ENCODE measurements around the gene NFATC2.

NFATC2 gene

DNA sequence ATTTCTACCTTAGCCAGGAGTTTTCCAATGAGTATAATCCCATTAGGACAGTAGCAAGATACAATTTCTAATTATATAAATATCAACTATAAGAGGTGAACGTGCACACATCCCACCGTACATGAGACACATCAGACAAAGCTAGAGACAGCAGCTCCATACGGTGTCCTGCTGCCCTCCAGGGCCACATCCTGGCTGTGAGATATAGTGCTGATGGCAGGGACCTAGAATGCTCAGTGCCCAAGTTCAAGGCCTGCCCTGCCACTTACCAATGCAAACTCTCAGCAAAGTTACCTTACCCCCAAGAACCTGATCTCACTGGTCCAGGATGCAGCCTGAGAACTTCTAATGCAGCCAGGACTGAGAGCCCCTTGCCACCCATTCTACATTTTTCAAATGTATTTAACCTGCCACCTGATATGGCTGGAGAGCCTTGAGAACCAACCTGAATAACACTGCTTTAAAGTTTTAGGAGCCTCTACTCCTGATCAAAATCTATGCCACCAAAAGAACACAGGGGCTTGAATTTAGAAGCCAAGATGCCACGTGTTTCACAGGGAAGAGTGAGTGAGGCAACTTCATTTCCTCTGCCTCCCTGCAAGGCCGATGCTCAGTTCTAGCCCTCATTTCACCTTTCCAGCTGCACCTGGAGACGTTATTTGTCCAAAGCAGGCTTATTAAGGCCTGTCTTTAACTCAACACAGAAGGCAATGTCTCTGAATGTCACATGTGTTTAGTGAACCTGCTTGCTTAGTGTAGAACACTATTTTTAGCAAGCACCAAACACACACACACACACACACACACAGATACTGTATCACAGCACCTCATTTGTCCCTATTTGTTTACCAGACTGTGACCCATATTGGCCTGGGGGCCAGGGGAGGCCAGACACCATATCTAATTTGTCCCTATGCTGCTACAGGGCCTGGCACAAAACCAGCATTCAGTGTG lies 6.1 kb downstream of the NFATC2 start:
- DNase-seq: no peak

GRCh38 chr20:51535674-51536073 lies 6.8 kb downstream of the NFATC2 start:
- no peak for DNase-seq

DNA sequence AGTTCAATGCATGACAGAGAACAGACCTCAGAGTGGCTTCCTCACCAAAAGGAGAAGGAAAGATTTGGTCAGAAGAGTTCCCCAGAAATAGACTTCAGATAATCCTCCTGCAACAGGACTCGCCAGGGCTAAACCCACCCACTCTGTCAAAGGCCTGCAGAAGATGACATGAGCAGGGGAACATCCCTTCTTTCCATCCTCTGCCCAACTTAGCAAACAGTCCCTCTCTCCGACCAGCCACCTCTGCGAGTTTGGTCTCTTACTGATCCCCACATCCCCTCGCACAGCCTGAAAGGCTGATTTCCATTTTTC lies 7.5 kb downstream of the NFATC2 start:
- DNase-seq: no peak

- no peak for DNase-seq
Observed at GRCh38 chr20:51533291-51534172, 9.0 kb downstream of the NFATC2 start.

GRCh38 chr20:51532577-51533191 lies 9.8 kb downstream of the NFATC2 start:
- DNase-seq: peak; percentile 52

DNA sequence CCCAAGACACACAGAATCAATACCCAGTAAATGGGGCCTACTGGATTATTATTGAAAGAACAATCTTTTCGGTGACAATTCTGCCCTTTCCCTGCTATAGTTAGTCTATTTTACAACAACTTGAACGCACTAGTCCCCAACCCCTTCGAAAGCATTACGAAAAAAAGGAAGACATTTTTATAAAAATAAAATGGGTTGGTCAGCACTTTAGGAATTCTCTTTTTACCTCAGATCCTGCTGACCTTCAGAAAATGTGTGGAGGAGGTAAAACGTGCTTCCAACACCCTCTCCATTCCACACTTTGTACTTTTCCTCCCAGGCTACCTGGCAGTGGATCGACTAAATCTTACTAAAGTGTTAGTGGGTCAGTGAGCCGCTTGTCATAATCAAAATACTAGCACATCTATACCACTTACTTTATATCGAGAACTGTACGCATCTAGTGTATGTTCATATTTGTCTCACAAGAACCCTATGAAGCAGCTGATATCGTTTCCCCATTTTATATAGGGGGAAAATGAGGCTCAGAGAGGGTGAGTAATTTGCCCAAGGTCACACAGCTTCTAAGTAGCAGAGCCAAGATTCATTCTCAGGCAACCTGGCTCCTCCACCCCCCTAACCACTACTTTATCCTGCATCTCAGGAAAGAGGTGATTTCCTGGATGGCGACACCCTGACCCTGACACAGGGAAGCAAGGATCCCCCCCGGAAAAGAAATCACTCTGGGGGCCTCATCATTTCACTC lies 10.6 kb downstream of the NFATC2 start:
- no peak for DNase-seq

DNA sequence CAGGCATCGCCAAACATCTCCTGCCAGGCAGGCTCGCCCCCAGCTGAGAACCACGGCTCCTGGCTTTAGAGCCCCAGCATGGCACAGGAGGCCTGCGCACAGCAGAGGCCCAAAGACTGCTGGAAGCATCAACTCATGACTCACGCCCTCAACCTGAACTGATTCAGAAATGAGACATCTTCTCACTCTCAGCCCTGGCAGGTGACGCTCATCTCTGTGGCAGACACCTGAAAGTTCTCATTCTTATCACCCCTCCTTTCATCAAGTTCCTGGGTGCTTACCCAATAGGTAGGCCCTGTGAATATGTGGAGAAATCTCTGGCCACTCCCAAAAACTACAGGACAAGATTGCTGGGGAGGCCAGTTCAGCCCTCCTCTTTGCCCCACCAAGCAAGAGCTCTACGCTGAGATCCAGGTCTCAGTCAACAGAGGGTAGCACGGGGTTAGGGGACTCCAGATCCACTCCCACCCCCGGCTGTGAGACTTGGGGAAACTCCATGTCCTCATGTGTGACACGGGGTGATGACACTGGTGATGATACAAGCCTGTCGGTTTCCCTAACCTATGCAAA lies 11.3 kb downstream of the NFATC2 start:
- peak; percentile 33 for DNase-seq

DNA sequence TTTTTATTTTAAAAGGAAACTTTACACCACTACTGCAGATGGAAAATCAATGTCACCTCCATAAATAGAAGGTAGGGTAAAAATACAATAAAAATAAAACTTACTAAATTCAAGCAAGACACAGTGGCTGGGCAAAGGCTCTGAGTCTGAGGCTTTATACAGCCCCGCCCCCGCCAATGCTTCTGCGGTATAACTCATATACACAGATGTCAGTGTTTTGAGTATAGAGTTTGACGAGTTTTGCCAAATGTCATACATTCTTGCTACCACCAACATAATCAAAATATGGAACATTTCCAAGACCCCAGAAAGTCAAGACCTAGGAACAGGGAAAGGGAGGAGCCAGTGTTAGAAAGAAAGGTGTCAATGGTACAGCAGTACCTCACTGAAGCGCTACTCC lies 12.8 kb downstream of the NFATC2 start:
- DNase-seq: no peak

DNA sequence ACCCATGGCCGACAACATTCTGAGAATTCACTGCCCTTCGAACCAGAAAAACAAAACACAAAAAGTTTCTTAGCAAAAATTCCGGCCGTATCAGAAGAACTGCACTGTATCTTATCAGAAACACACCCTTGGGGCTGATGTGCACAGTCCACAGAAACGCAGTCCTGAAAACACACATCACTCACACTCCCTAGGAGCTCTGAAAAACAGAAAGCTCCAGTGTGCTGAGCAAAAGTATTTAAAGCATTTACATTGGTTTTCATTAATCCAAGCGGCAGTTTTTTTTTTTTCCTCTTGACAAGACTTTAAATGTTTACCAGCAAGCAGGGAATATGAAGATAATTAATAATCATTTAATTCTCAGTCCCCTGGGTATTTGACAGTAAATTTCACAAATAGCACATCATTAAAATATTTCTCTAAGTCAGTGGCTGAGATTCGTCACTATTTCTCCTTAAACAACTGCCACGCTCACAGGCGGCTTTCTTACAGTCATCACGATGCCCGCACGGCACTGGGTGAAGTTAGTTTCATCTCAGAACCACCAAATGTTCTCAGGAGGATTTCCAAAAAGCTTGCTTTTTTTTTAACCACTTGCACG lies 13.3 kb downstream of the NFATC2 start:
- DNase-seq: no peak

DNA sequence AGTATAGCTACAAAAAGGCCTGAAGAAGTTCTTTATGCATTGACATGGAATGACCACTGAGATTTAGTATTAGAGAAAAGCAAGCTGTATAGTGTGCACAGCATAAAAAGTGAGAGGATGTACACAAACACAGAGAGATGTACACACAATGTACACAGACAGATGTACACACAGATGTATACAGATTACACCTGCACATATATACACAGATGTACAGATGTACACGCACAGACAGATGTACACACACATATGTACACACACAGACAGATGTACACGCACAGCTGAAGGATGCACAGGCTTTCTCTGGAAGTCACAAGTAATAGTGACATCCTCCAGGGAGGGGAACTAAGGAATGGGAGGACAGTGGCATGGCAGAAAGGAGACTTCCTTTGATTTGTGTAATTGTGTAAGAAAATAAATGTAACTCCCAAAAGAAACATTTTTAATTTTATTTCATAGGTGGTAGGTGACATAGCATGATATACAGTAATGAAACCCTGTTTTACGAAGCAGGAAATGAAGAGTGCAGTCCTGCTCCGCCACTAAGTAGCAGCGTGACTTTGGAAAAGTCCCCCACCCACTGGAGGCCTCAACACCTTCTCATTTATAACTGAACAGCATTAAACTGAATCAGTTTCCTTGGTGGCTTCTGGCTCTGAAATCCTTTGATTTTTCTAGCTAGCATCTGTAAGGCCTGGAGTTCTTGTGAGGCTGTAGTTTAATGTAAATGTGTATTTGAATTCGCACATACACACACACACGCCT lies 14.1 kb downstream of the NFATC2 start:
- no peak for DNase-seq

GRCh38 chr20:51526754-51527153 lies 15.8 kb downstream of the NFATC2 start:
- DNase-seq: no peak

DNA sequence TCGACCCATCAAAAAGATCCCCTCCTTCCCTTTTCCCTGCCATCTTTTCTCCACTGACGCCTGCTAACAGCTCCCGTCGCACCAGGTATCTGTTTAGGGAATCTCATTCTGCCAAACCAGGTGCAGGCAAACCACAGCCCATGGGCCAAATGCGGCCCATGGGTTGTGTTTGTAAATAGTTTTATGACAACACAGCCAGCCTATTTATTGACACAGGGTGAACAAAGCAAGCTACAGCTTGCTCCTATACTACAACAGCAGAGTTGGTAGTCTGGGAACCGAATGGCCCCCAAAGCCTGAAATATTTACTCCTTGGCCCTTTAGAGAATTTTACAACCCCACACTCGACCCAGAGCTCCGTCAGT lies 16.4 kb downstream of the NFATC2 start:
- no peak for DNase-seq

GRCh38 chr20:51525241-51526105 lies 17.0 kb downstream of the NFATC2 start:
- DNase-seq: peak; percentile 47

DNA sequence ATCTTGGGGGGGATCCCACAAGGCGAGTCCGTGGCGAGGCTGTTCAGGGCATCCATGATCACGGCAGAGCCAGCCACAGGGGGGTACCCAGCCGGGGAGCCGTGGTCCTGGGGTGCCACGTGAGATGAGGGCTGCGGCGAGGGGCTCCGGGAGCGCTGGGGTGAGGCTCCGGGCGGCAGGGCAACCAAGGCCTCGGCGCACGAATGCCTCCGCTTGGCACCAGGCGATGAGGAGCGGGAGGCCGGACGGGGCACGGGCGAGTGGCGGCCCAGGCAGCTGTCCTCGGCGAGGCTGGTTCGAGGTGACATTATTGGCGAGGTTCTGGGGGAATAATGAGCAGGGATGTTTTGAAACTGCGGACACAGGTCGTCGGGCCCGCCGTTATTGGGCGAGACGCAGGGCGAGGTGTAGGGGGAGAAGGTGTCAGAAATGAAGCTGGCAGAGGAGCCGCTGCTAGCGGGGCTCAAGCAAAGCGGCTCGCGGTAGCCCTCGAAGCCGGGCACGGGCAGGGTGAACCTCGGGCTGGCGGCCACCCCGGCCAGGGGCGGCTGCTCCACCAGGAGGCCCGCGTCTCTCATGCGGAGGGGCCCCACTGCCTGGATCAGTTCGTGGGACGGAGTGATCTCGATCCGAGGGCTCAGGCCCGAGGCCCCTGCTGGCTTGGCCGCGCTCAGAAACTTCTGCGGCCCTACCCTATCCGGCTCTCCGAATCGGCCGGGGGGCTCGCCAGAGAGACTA lies 19.1 kb downstream of the NFATC2 start:
- DNase-seq: no peak

- DNase-seq: no peak
Observed at GRCh38 chr20:51522207-51522606, 20.3 kb downstream of the NFATC2 start.

- no peak for DNase-seq
Observed at GRCh38 chr20:51517839-51518238, 24.7 kb downstream of the NFATC2 start.

- no peak for DNase-seq
Observed at GRCh38 chr20:51516855-51517254, 25.7 kb downstream of the NFATC2 start.

DNA sequence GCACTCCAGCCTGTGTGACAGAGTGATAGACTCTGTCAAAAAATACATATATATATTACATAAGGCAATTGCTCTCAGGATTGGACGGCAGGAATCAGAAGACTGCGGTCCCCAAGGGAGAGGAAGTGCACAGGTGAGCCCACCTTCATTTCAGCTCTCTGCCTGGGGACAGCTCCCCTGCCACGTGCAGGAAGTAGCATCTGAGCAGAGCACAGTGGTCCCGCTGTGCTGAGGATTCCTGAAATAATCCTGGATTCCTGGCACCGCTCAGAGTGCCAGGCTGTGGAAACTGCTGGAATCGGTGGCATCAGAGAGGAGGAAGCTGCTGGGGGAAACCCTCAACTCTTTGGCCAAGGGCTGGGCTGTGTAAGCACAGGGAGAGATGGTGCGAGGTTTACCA lies 27.7 kb downstream of the NFATC2 start:
- DNase-seq: no peak

- no peak for DNase-seq
Observed at GRCh38 chr20:51514249-51514648, 28.3 kb downstream of the NFATC2 start.

Data from activated gamma-delta T cell (primary cell).